HG02642 (cell line): Measurements from ENCODE around the gene RIPK4.

Experiments
- ATAC-seq: cut with Tn5 transposase; IDR thresholded peaks from one replicate; pipeline ENCODE4 v1.9.1; 2021; ENCODE audit warnings: mild to moderate bottlenecking; ENCODE audit not compliant: unreplicated experiment, poor library complexity

Gene RIPK4

GRCh38 chr21:41758550-41758949 is 8.3 kb downstream of the RIPK4 start:
- no peak for ATAC-seq

GRCh38 chr21:41755934-41756773 is 10.7 kb downstream of the RIPK4 start:
- no peak for ATAC-seq

- ATAC-seq = no peak
Measured at GRCh38 chr21:41755258-41755933, 11.5 kb downstream of the RIPK4 start.

GRCh38 chr21:41754479-41754891 is 12.4 kb downstream of the RIPK4 start:
- no peak for ATAC-seq

GRCh38 chr21:41753006-41753898 is 13.6 kb downstream of the RIPK4 start:
- no peak for ATAC-seq

- no peak for ATAC-seq
Measured at GRCh38 chr21:41752231-41752681, 14.6 kb downstream of the RIPK4 start.

- no peak for ATAC-seq
Measured at GRCh38 chr21:41751611-41752011, 15.2 kb downstream of the RIPK4 start.

GRCh38 chr21:41750532-41751151 is 16.2 kb downstream of the RIPK4 start:
- ATAC-seq = no peak

GRCh38 chr21:41750051-41750450 is 16.8 kb downstream of the RIPK4 start:
- no peak for ATAC-seq

- ATAC-seq = no peak
Measured at GRCh38 chr21:41749286-41749685, 17.6 kb downstream of the RIPK4 start.

- ATAC-seq = no peak
Measured at GRCh38 chr21:41747943-41748738, 18.7 kb downstream of the RIPK4 start.

- no peak for ATAC-seq
Measured at GRCh38 chr21:41746744-41747006, 20.2 kb downstream of the RIPK4 start.

- no peak for ATAC-seq
Measured at GRCh38 chr21:41745971-41746743, 20.7 kb downstream of the RIPK4 start.

- ATAC-seq = no peak
Measured at GRCh38 chr21:41745026-41745820, 21.6 kb downstream of the RIPK4 start.

GRCh38 chr21:41744028-41744930 is 22.6 kb downstream of the RIPK4 start:
- no peak for ATAC-seq

GRCh38 chr21:41743321-41744027 is 23.4 kb downstream of the RIPK4 start:
- no peak for ATAC-seq
